Fibroblast of lung (primary cell): ENCODE data around the gene ZFR.

Experiments used
- EZH2 ChIP-seq: IDR thresholded peaks from 2 replicates; pipeline ENCODE4 v1.5.1; 2012; ENCODE audit warnings: low read length, control low read depth, mild to moderate bottlenecking; ENCODE audit errors: missing control alignments
- TF ChIP-seq, protein P1 (sequence below), 2 donors: IDR thresholded peaks in 1 of 2; conservative IDR thresholded peaks in 1 of 2; 1 replicate in 1 of 2; 2 replicates in 1 of 2; pipeline ENCODE4 v1.5.1; 2011 to 2012; ENCODE audit warnings: low read length in 2 of 2, control low read depth in 1 of 2, inconsistent platforms in 1 of 2, low read depth in 1 of 2, mild to moderate bottlenecking in 1 of 2

DNA sequence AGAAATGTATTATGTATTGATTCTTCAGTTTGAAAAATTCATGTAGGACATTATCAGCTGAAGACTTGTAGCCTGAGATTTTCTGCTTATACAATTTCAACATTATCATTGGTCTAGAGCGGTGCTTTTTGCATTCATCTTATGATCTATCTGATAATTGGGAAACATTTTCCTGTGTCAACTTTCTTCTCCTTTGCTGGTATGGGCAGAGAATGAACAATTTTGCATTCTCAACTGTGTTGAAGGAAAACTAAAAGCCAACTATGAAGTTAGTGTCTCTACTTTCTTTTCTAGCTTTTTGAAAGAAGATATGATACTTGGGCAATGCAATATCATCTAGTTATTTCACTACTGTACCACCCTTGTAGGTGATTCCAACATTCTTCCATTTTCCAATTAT lies 10.3 kb downstream of the ZFR start:
- TF ChIP-seq, protein P1, sequence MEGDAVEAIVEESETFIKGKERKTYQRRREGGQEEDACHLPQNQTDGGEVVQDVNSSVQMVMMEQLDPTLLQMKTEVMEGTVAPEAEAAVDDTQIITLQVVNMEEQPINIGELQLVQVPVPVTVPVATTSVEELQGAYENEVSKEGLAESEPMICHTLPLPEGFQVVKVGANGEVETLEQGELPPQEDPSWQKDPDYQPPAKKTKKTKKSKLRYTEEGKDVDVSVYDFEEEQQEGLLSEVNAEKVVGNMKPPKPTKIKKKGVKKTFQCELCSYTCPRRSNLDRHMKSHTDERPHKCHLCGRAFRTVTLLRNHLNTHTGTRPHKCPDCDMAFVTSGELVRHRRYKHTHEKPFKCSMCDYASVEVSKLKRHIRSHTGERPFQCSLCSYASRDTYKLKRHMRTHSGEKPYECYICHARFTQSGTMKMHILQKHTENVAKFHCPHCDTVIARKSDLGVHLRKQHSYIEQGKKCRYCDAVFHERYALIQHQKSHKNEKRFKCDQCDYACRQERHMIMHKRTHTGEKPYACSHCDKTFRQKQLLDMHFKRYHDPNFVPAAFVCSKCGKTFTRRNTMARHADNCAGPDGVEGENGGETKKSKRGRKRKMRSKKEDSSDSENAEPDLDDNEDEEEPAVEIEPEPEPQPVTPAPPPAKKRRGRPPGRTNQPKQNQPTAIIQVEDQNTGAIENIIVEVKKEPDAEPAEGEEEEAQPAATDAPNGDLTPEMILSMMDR (conservative IDR thresholded peaks at IDR 0.05 in 1 of 2, IDR thresholded peaks at IDR 0.05 in 1 of 2; ENCODE audit: low read depth in 1 of 2, low read length in 2 of 2): no peak
- no peak for TF ChIP-seq EZH2
